Measurements from ENCODE around the gene STK39.

- TF ChIP-seq SUZ12 (IDR thresholded peaks at IDR 0.05; ENCODE audit: extremely low read depth, insufficient read depth, insufficient read length) (no peak), ZNF274 (IDR thresholded peaks at IDR 0.05; ENCODE audit: low read depth, low read length) (no peak)
Measured at GRCh38 chr2:168005586-168005985, 241.8 kb downstream of the STK39 start.
